Fibroblast of villous mesenchyme (primary cell): Measurements from ENCODE around the gene RTP5. TPM values are rescaled to one million over a fixed set of nuclear protein-coding genes. Genes with fewer than 3 reads are reported as not detected.
"Not testable (repeated sequence)": the region's sequence is repeated elsewhere in the genome, so short reads cannot be mapped to it uniquely, and the experiment has no call there.

Experiments used
- DNase-seq: peaks from one replicate; pipeline ENCODE4 v3.0.0-alpha.2; 2010; ENCODE audit warnings: low read depth
- H3K4me3 ChIP-seq: 2 replicates; pipeline ENCODE4 v1.5.1; 2011; ENCODE audit warnings: low read depth, mild to moderate bottlenecking, low read length
- CTCF ChIP-seq: IDR thresholded peaks from 2 replicates; pipeline ENCODE4 v1.5.1; 2012; ENCODE audit warnings: low read depth, mild to moderate bottlenecking, low read length; ENCODE audit not compliant: insufficient read depth
- total RNA-seq: library from RNA; depleted of rRNA; stranded (reverse); fragments of >200 nt; gene quantifications from 2 replicates; pipeline ENCODE4 v1.2.3, GENCODE V29; 2012

Gene RTP5
- total RNA-seq, result not detected in 2 replicates

DNA sequence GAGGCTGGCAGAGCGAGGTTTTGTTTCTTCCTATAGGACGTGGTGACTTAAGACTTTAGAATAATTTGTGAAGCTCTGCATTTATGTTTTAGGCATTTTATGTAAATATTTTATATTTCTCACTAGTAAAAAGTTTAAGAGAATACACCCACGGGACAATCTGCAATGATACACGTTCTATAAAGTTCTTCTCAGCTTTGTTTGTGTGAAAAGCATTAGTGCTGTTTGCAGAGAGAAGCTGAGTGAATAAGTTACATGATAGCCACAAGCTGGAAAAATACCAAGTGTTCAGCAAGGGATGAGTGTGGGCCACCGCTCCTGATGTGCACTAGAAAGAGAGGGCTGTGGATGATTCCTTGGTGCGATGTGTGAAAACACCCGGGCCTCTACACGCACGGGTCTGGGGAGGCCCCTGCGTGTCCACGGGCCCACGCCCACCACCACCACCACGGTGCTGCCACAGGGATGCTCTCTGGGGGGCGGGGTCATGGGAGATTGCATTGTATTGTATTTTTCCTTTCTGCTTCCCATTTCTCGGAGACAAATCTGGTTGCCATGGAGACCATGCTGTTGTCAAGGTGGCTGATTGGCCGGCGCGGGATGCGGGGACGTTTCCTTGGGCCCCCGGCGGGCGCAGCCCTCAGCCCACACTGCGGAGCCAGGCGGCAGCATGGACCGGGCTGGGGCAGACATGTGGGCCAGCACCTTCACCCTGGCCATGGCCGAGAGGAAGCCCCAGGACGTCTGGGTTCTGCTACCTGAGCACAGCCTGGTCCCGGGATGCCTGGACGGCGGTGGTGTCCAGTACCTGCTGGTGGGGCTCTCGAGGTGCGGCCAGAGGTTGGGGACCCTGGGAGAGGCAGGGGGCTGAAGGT is at the start of gene RTP5:
Gene RTP5, plus strand, starts transcription at position 643 of the 875 bp plus-strand sequence. Its CDS starts 28 bp downstream, at position 671.
- DNase-seq, result no peak
- no peak for TF ChIP-seq CTCF
- no peak within 1 kb of the TSS for H3K4me3 ChIP-seq

DNA sequence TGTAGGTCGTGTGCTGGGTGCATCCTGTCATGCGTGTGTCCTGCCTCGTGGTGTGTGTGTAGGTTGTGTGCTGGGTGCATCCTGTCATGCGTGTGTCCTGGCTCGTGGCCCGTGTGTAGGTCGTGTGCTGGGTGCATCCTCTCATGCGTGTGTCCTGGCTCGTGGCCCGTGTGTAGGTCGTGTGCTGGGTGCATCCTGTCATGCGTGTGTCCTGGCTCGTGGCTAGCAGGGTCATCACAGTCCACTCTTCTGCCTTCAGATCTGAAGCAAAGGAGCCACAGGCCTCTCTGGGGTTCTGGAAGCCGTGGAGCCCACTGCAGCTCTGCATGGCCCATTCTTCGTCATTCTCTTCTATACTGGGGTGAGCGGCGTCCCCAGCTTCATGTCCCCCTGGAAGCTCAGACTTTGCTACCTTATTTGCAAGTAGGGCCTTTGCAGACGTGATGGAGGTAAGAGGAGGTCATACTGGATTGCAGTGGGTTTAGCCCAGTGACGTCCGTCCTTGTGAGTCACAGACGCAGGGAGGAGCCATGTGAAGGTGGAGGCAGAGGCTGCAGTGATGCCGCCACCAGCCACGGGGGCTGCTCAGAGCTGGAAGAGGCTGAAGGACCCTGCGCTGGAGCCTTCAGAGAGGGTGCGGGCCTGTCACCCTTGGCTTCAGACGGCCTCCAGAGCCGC is 49.4 kb upstream of the RTP5 start:
- H3K4me3 ChIP-seq, DNase-seq: not testable (repeated sequence)

GRCh38 chr2:241820625-241821384 is 48.7 kb upstream of the RTP5 start:
- DNase-seq, result no peak
- no peak overlapping the region for H3K4me3 ChIP-seq
- TF ChIP-seq CTCF, result no peak

GRCh38 chr2:241821460-241822263 is 47.9 kb upstream of the RTP5 start:
- no peak for TF ChIP-seq CTCF
- no peak for DNase-seq
- H3K4me3 ChIP-seq, result no peak overlapping the region

GRCh38 chr2:241822264-241822623 is 47.3 kb upstream of the RTP5 start:
- no peak for TF ChIP-seq CTCF
- no peak overlapping the region for H3K4me3 ChIP-seq
- DNase-seq, result no peak

GRCh38 chr2:241823531-241824437 is 45.7 kb upstream of the RTP5 start:
- not testable (repeated sequence) for DNase-seq, H3K4me3 ChIP-seq

- TF ChIP-seq CTCF, result no peak
- no peak for DNase-seq
- no peak overlapping the region for H3K4me3 ChIP-seq
Measured at GRCh38 chr2:241827394-241827793, 42.1 kb upstream of the RTP5 start.
